Neural cell (in vitro differentiated cells): ENCODE measurements around the gene HLA-DQA1. TPM values are rescaled to one million over a fixed set of nuclear protein-coding genes. Genes with fewer than 3 reads are reported as not detected.

Source experiments
- H2AFZ ChIP-seq: fragments of 200-600, 300-800 bp; sonication (generic), shearing (Covaris generic); 2 replicates; pipeline ENCODE4 v1.6.0; 2014; ENCODE audit warnings: low read depth, mild to moderate bottlenecking, antibody characterized with exemption, low read length, moderate library complexity
- H3F3A ChIP-seq: fragments of 200-600 bp; shearing (Covaris generic); 2 replicates; pipeline ENCODE4 v1.6.1; 2016; ENCODE audit warnings: mild to moderate bottlenecking, moderate library complexity, mixed read lengths, antibody characterized with exemption, low read length; ENCODE audit not compliant: insufficient read depth, poor library complexity, severe bottlenecking
- H3K27ac ChIP-seq: fragments of 200-600, 300-800 bp; sonication (generic), shearing (Covaris generic); 2 replicates; pipeline ENCODE4 v1.5.1; 2014; ENCODE audit warnings: mild to moderate bottlenecking, low read length, moderate library complexity
- H3K27me3 ChIP-seq: fragments of 300-800, 200-600 bp; sonication (generic), shearing (Covaris generic); 2 replicates; pipeline ENCODE4 v1.6.0; 2014; ENCODE audit warnings: mild to moderate bottlenecking, low read depth, low read length, moderate library complexity; ENCODE audit not compliant: insufficient read depth
- H3K36me3 ChIP-seq: fragments of 300-800, 200-600 bp; sonication (generic), shearing (Covaris generic); 2 replicates; pipeline ENCODE4 v1.5.1; 2014; ENCODE audit warnings: mild to moderate bottlenecking, antibody characterized with exemption, low read length, moderate library complexity; ENCODE audit not compliant: insufficient read depth
- H3K4me2 ChIP-seq: fragments of 300-800, 200-600 bp; sonication (generic), shearing (Covaris generic); 2 replicates; pipeline ENCODE4 v1.6.0; 2014; ENCODE audit warnings: mild to moderate bottlenecking, low read length
- H3K4me3 ChIP-seq: fragments of 300-800, 200-600 bp; sonication (generic), shearing (Covaris generic); 2 replicates; pipeline ENCODE4 v1.5.1; 2014; ENCODE audit warnings: mild to moderate bottlenecking, low read length, moderate library complexity
- H3K79me2 ChIP-seq: fragments of 200-600 bp; shearing (Covaris generic); replicated peaks from 2 replicates; pipeline ENCODE4 v1.6.0; 2014; ENCODE audit warnings: mild to moderate bottlenecking, low read length, moderate library complexity; ENCODE audit not compliant: insufficient read depth
- H3K9ac ChIP-seq: fragments of 300-800, 200-600 bp; sonication (generic), shearing (Covaris generic); 2 replicates; pipeline ENCODE4 v1.6.1; 2016; ENCODE audit warnings: mild to moderate bottlenecking, low read length, mixed read lengths
- H3K9me2 ChIP-seq: fragments of 200-600 bp; shearing (Covaris generic); 2 replicates; pipeline ENCODE4 v1.6.1; 2016; ENCODE audit warnings: mild to moderate bottlenecking, low read length, mixed read lengths; ENCODE audit not compliant: insufficient read depth
- H3K9me3 ChIP-seq: fragments of 200-600, 300-800 bp; sonication (generic), shearing (Covaris generic); 2 replicates; pipeline ENCODE4 v1.6.1; 2016; ENCODE audit warnings: mild to moderate bottlenecking, mixed run types, low read length, moderate library complexity, mixed read lengths
- H4K20me1 ChIP-seq: fragments of 200-600 bp; shearing (Covaris generic); 2 replicates; pipeline ENCODE4 v1.6.1; 2016; ENCODE audit warnings: mild to moderate bottlenecking, mixed run types; ENCODE audit not compliant: insufficient read depth
- EP300 ChIP-seq: fragments of 450-650 bp; conservative IDR thresholded peaks from 2 replicates; pipeline ENCODE4 v1.6.1; 2014; ENCODE audit warnings: antibody characterized with exemption, mild to moderate bottlenecking, moderate library complexity; ENCODE audit not compliant: poor library complexity, severe bottlenecking
- EZH2 ChIP-seq: fragments of 200-600, 300-800 bp; shearing (Covaris generic), sonication (generic); IDR thresholded peaks from 2 replicates; pipeline ENCODE4 v1.6.1; 2014; ENCODE audit warnings: antibody characterized with exemption, low read length, borderline replicate concordance, mild to moderate bottlenecking; ENCODE audit not compliant: insufficient read depth, poor library complexity, severe bottlenecking
- MXI1 ChIP-seq: fragments of 450-650 bp; conservative IDR thresholded peaks from 2 replicates; pipeline ENCODE4 v1.6.1; 2014; ENCODE audit warnings: antibody characterized with exemption, mild to moderate bottlenecking; ENCODE audit not compliant: poor library complexity, severe bottlenecking
- POLR2AphosphoS5 ChIP-seq: IDR thresholded peaks from 2 replicates; pipeline ENCODE4 v1.6.1; 2012
- RAD21 ChIP-seq: fragments of 450-650 bp; conservative IDR thresholded peaks from 2 replicates; pipeline ENCODE4 v1.6.1; 2014; ENCODE audit warnings: antibody characterized with exemption, mild to moderate bottlenecking, moderate library complexity
- SMC3 ChIP-seq: fragments of 450-650 bp; conservative IDR thresholded peaks from 2 replicates; pipeline ENCODE4 v1.6.1; 2014; ENCODE audit warnings: antibody characterized with exemption, mild to moderate bottlenecking, moderate library complexity; ENCODE audit not compliant: poor library complexity
- polyA plus RNA-seq: library from polyadenylated mRNA; depleted of rRNA; stranded (reverse); fragments of >200 nt; gene quantifications from 2 replicates; pipeline ENCODE4 v1.2.3, GENCODE V29; 2014
- TF ChIP-seq, protein P1 (sequence below): fragments of 450-650 bp; IDR thresholded peaks from 2 replicates; pipeline ENCODE4 v1.5.1; 2014; ENCODE audit warnings: antibody characterized with exemption, mild to moderate bottlenecking, moderate library complexity; ENCODE audit not compliant: poor library complexity, severe bottlenecking
- TF ChIP-seq, protein P2 (sequence below): IDR thresholded peaks from 2 replicates; pipeline ENCODE4 v1.6.1; 2012; ENCODE audit warnings: borderline replicate concordance

Gene HLA-DQA1
- polyA plus RNA-seq, 1 donor from 2014 or later = not detected

- Histone ChIP-seq H3K9me2 (no peaks in the 10 kb centered on the region), H3K4me3 (no peak overlapping the region), H3K9ac (no peak overlapping the region), H3F3A (no peaks in the 10 kb centered on the region), H3K27me3 (no peaks in the 10 kb centered on the region), H3K27ac (no peak overlapping the region), H3K4me2 (no peak overlapping the region), H3K36me3 (no peaks in the 10 kb centered on the region), H3K79me2 (no peaks in the 10 kb centered on the region), H2AFZ (no peak overlapping the region), H4K20me1 (no peaks in the 10 kb centered on the region), H3K9me3 (no peaks in the 10 kb centered on the region)
- TF ChIP-seq, protein P1, sequence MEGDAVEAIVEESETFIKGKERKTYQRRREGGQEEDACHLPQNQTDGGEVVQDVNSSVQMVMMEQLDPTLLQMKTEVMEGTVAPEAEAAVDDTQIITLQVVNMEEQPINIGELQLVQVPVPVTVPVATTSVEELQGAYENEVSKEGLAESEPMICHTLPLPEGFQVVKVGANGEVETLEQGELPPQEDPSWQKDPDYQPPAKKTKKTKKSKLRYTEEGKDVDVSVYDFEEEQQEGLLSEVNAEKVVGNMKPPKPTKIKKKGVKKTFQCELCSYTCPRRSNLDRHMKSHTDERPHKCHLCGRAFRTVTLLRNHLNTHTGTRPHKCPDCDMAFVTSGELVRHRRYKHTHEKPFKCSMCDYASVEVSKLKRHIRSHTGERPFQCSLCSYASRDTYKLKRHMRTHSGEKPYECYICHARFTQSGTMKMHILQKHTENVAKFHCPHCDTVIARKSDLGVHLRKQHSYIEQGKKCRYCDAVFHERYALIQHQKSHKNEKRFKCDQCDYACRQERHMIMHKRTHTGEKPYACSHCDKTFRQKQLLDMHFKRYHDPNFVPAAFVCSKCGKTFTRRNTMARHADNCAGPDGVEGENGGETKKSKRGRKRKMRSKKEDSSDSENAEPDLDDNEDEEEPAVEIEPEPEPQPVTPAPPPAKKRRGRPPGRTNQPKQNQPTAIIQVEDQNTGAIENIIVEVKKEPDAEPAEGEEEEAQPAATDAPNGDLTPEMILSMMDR = no peak
- TF ChIP-seq POLR2AphosphoS5 (no peak), MXI1 (no peak), EP300 (no peak), RAD21 (no peak), SMC3 (no peak)
- TF ChIP-seq, protein P2, sequence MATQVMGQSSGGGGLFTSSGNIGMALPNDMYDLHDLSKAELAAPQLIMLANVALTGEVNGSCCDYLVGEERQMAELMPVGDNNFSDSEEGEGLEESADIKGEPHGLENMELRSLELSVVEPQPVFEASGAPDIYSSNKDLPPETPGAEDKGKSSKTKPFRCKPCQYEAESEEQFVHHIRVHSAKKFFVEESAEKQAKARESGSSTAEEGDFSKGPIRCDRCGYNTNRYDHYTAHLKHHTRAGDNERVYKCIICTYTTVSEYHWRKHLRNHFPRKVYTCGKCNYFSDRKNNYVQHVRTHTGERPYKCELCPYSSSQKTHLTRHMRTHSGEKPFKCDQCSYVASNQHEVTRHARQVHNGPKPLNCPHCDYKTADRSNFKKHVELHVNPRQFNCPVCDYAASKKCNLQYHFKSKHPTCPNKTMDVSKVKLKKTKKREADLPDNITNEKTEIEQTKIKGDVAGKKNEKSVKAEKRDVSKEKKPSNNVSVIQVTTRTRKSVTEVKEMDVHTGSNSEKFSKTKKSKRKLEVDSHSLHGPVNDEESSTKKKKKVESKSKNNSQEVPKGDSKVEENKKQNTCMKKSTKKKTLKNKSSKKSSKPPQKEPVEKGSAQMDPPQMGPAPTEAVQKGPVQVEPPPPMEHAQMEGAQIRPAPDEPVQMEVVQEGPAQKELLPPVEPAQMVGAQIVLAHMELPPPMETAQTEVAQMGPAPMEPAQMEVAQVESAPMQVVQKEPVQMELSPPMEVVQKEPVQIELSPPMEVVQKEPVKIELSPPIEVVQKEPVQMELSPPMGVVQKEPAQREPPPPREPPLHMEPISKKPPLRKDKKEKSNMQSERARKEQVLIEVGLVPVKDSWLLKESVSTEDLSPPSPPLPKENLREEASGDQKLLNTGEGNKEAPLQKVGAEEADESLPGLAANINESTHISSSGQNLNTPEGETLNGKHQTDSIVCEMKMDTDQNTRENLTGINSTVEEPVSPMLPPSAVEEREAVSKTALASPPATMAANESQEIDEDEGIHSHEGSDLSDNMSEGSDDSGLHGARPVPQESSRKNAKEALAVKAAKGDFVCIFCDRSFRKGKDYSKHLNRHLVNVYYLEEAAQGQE = no peak
These were observed 52.6 kb downstream of the HLA-DQA1 start for GRCh38 chr6:32689531-32690501.

DNA sequence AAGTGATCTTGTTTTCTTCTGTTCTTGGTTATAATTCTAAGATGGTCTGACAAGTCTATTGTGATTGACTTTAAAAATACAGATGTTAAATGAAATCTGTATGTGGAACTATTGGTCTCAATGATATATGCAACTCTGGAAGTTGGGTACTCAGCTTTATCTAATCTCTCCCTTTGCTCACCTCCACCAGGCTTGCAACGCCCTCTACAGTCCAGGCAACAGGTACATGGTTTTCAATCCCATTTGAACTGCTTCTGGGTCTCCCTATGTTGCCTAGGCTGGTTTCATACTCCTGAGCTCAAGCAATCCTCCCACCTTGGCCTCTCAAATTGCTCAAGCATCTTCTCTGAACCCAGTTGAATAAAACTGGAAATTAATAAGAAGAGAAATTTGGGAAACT is 54.8 kb downstream of the HLA-DQA1 start:
- Histone ChIP-seq H3K4me2 (no peak overlapping the region), H3K27me3 (no peaks in the 10 kb centered on the region)
- TF ChIP-seq POLR2AphosphoS5 = no peak
- TF ChIP-seq, protein P1 = no peak
- no peak for TF ChIP-seq EZH2
- no peak for TF ChIP-seq MXI1
- TF ChIP-seq SMC3 = no peak
- no peak for TF ChIP-seq RAD21

More for the DNA sequence above, 54.8 kb downstream of the HLA-DQA1 start:
- H3K27ac ChIP-seq = no peak overlapping the region
- no peaks in the 10 kb centered on the region for H4K20me1 ChIP-seq
- H2AFZ ChIP-seq = no peak overlapping the region
- H3K4me3 ChIP-seq = no peak overlapping the region
- no peaks in the 10 kb centered on the region for H3K79me2 ChIP-seq
- H3K9me3 ChIP-seq = no peaks in the 10 kb centered on the region
- no peaks in the 10 kb centered on the region for H3K36me3 ChIP-seq
- H3F3A ChIP-seq = no peaks in the 10 kb centered on the region
- no peaks in the 10 kb centered on the region for H3K9me2 ChIP-seq
- H3K9ac ChIP-seq = no peak overlapping the region

Other genes with a start within 250 kb of the HLA-DQA1 start
- not detected in 2 replicates for gene BTNL2, start 230.2 kb upstream of the HLA-DQA1 start, polyA plus RNA-seq
- not detected in 2 replicates for gene HLA-DRA, start 197.5 kb upstream of the HLA-DQA1 start, polyA plus RNA-seq
- not detected in 2 replicates for gene HLA-DRB5, start 107.1 kb upstream of the HLA-DQA1 start, polyA plus RNA-seq
- gene HLA-DRB1, start 47.6 kb upstream of the HLA-DQA1 start, polyA plus RNA-seq = not detected in 2 replicates
- not detected in 2 replicates for gene HLA-DQB1, start 29.3 kb downstream of the HLA-DQA1 start, polyA plus RNA-seq
- gene HLA-DQA2, start 104.0 kb downstream of the HLA-DQA1 start, polyA plus RNA-seq = not detected in 2 replicates
- not detected in 2 replicates for gene HLA-DQB2, start 126.1 kb downstream of the HLA-DQA1 start, polyA plus RNA-seq
- gene HLA-DOB, start 179.6 kb downstream of the HLA-DQA1 start, polyA plus RNA-seq = not detected in 2 replicates
- gene TAP2, start 201.3 kb downstream of the HLA-DQA1 start, polyA plus RNA-seq = 1.2 and 2.3 TPM in 2 replicates
- gene PSMB8, start 206.6 kb downstream of the HLA-DQA1 start, polyA plus RNA-seq = 1.6 TPM in 1 of 2 replicates, not detected in the other
- not detected in 2 replicates for gene TAP1, start 216.3 kb downstream of the HLA-DQA1 start, polyA plus RNA-seq
- not detected in 2 replicates for gene PSMB9, start 216.8 kb downstream of the HLA-DQA1 start, polyA plus RNA-seq